ENCODE data around the gene COQ10A. TPM values are rescaled to one million over a fixed set of nuclear protein-coding genes. Genes with fewer than 3 reads are reported as not detected.

COQ10A gene
- total and polyA plus RNA-seq, 9 of the 15 experiments (the other 6 are each of a cell fraction or from before 2014, with no cell fraction given): 3.1 to 26.4 (median 12.7) TPM

- no peak for TF ChIP-seq REST (IDR thresholded peaks at IDR 0.05; ENCODE audit: borderline replicate concordance)
- no peak for TF ChIP-seq REST (CRISPR knock-in tag; IDR thresholded peaks at IDR 0.05; ENCODE audit: low read depth)
- TF ChIP-seq TOE1 (IDR thresholded peaks at IDR 0.05; ENCODE audit: borderline replicate concordance): peak; percentile 73
- no peak for TF ChIP-seq TOE1 (CRISPR knock-in tag; IDR thresholded peaks at IDR 0.05; ENCODE audit: borderline replicate concordance, low read depth)
- peak in 1 of 2 experiments; percentile 52; a peak in 2 of 4 replicates for TF ChIP-seq MAZ (CRISPR knock-in tag; conservative IDR thresholded peaks at IDR 0.05 in 1 of 2, IDR thresholded peaks at IDR 0.05 in 1 of 2)
- TF ChIP-seq RFX7 (CRISPR knock-in tag; IDR thresholded peaks at IDR 0.05): no peak
- no peak for TF ChIP-seq ZNF778 (CRISPR knock-in tag; IDR thresholded peaks at IDR 0.05)
- no peak for TF ChIP-seq ZKSCAN1 (IDR thresholded peaks at IDR 0.05; ENCODE audit: low read depth, low read length)
- TF ChIP-seq NFXL1 (CRISPR knock-in tag; IDR thresholded peaks at IDR 0.05): no peak
- 0 out of 4 replicates have a peak, but pooled peaks of 1 of the 2 experiments have one; percentile 56 for TF ChIP-seq HDAC1 (IDR thresholded peaks at IDR 0.05)
- no peak for TF ChIP-seq SPI1 (IDR thresholded peaks at IDR 0.05; ENCODE audit: borderline replicate concordance, low read depth, low read length)
- TF ChIP-seq HMBOX1 (IDR thresholded peaks at IDR 0.05): no peak
- TF ChIP-seq FOXJ2 (tag; IDR thresholded peaks at IDR 0.05): no peak
- peak; percentile 80 for TF ChIP-seq PKNOX1 (IDR thresholded peaks at IDR 0.05)
- no peak for TF ChIP-seq ARID3A (IDR thresholded peaks at IDR 0.05; ENCODE audit: borderline replicate concordance, low read depth, low read length)
- TF ChIP-seq ZFX (CRISPR knock-in tag; IDR thresholded peaks at IDR 0.05): no peak
- peak; percentile 24; the same call in 1 of the 2 replicates for TF ChIP-seq ARID2 (IDR thresholded peaks at IDR 0.05)
These were observed 45.4 kb upstream of the COQ10A start (continued) for GRCh38 chr12:56221232-56221756.

Data from K562 (cell line).